HepG2 (cell line): ENCODE data around the gene NIPSNAP3A. TPM values are rescaled to one million over a fixed set of nuclear protein-coding genes. Genes with fewer than 3 reads are reported as not detected.

ENCODE experiments used
- ELF1 ChIP-seq: sonication (generic); formaldehyde crosslinking; IDR thresholded peaks from 2 replicates; pipeline ENCODE4 v1.4.0; 2020; ENCODE audit warnings: missing genetic modification reagents
- ELF4 ChIP-seq: sonication (generic); formaldehyde crosslinking; IDR thresholded peaks from 2 replicates; pipeline ENCODE4 v1.5.0; 2020; ENCODE audit warnings: missing genetic modification reagents, mild to moderate bottlenecking, moderate library complexity, borderline replicate concordance
- HMGXB4 ChIP-seq, 2 experiments: sonication (generic) in 1 of 2; formaldehyde crosslinking in 1 of 2; IDR thresholded peaks; 2 replicates each; pipeline versions ENCODE4 v1.4.0 to v1.6.1; 2018 to 2020; ENCODE audit warnings: missing genetic modification reagents in 2 of 2, borderline replicate concordance in 1 of 2, low read depth in 1 of 2, mild to moderate bottlenecking in 1 of 2, missing biosample characterization in 1 of 2
- KDM2A ChIP-seq: sonication (generic); formaldehyde crosslinking; IDR thresholded peaks from 2 replicates; pipeline ENCODE4 v1.4.0; 2020; ENCODE audit warnings: low read depth, missing genetic modification reagents, borderline replicate concordance
- NPAS2 ChIP-seq: sonication (generic); formaldehyde crosslinking; IDR thresholded peaks from 2 replicates; pipeline ENCODE4 v1.8.0; 2022; ENCODE audit warnings: mild to moderate bottlenecking, missing genetic modification reagents, borderline replicate concordance
- SETDB1 ChIP-seq: sonication (generic); formaldehyde crosslinking; IDR thresholded peaks from 2 replicates; pipeline ENCODE4 v1.5.1; 2020; ENCODE audit warnings: missing genetic modification reagents, mild to moderate bottlenecking, borderline replicate concordance
- SMAD9 ChIP-seq: sonication (generic); formaldehyde crosslinking; IDR thresholded peaks from 2 replicates; pipeline ENCODE4 v1.5.1; 2020; ENCODE audit warnings: mild to moderate bottlenecking, missing genetic modification reagents
- SMC3 ChIP-seq: IDR thresholded peaks from 2 replicates; pipeline ENCODE4 v1.6.1; 2011; ENCODE audit warnings: low read length, improper control_type of control experiment
- SP140L ChIP-seq: sonication (generic); formaldehyde crosslinking; IDR thresholded peaks from 2 replicates; pipeline ENCODE4 v1.4.0; 2020; ENCODE audit warnings: missing genetic modification reagents, borderline replicate concordance
- THAP11 ChIP-seq: IDR thresholded peaks from 2 replicates; pipeline ENCODE4 v1.6.1; 2016; ENCODE audit warnings: missing biosample characterization, missing genetic modification reagents
- ZNF280D ChIP-seq: sonication (generic); formaldehyde crosslinking; IDR thresholded peaks from 2 replicates; pipeline ENCODE4 v1.5.1; 2020; ENCODE audit warnings: mild to moderate bottlenecking, missing genetic modification reagents
- ZNF552 ChIP-seq: sonication (generic); formaldehyde crosslinking; IDR thresholded peaks from 2 replicates; pipeline ENCODE4 v1.9.0; 2022; ENCODE audit warnings: missing genetic modification reagents, mild to moderate bottlenecking, borderline replicate concordance
- ZNF607 ChIP-seq: sonication (generic); formaldehyde crosslinking; IDR thresholded peaks from 2 replicates; pipeline ENCODE4 v1.5.1; 2020; ENCODE audit warnings: missing genetic modification reagents, mild to moderate bottlenecking, borderline replicate concordance
- ZNF674 ChIP-seq: sonication (generic); formaldehyde crosslinking; IDR thresholded peaks from 2 replicates; pipeline ENCODE4 v1.5.0; 2020; ENCODE audit warnings: low read depth, mild to moderate bottlenecking, missing genetic modification reagents
- polyA plus RNA-seq, 8 experiments: library from polyadenylated mRNA; depleted of rRNA in 3 of 8; stranded (reverse) in 7 of 8; unstranded in 1 of 8; fragments of >200 nt; fragmentation: Illumina TruSeq in 4 of 8; extraction: Trizol in 4 of 8; gene quantifications; 2 replicates each; pipeline versions ENCODE4 v1.2.1 to v1.2.3, GENCODE V29; 2011 to 2016; ENCODE audit warnings: low read depth in 4 of 8, missing spikeins in 1 of 8, mixed read lengths in 1 of 8; ENCODE audit not compliant: insufficient read depth in 1 of 8
- total RNA-seq, 5 experiments: library from RNA; depleted of rRNA; stranded (reverse); fragments of >200 nt; fragmentation: Illumina TruSeq; extraction: Trizol; gene quantifications; 2 replicates each; pipeline ENCODE4 v1.2.3, GENCODE V29; 2016; ENCODE audit warnings: low read depth in 1 of 5
- TF ChIP-seq, protein P1 (sequence below): IDR thresholded peaks from 2 replicates; pipeline ENCODE4 v1.6.1; 2016; ENCODE audit warnings: mild to moderate bottlenecking, missing biosample characterization, missing genetic modification reagents
- TF ChIP-seq, protein P2 (sequence below), 2 experiments: sonication (generic) in 1 of 2; formaldehyde crosslinking in 1 of 2; IDR thresholded peaks; 2 replicates each; pipeline versions ENCODE4 v1.4.0 to v1.6.1; 2016 to 2020; ENCODE audit warnings: borderline replicate concordance in 1 of 2, low read depth in 1 of 2, mild to moderate bottlenecking in 1 of 2, missing genetic modification reagents in 1 of 2

NIPSNAP3A gene
- total and polyA plus RNA-seq, 2 of the 13 experiments (the other 11 are each of a cell fraction or from before 2014, with no cell fraction given): 13.7 to 14.6 TPM

DNA sequence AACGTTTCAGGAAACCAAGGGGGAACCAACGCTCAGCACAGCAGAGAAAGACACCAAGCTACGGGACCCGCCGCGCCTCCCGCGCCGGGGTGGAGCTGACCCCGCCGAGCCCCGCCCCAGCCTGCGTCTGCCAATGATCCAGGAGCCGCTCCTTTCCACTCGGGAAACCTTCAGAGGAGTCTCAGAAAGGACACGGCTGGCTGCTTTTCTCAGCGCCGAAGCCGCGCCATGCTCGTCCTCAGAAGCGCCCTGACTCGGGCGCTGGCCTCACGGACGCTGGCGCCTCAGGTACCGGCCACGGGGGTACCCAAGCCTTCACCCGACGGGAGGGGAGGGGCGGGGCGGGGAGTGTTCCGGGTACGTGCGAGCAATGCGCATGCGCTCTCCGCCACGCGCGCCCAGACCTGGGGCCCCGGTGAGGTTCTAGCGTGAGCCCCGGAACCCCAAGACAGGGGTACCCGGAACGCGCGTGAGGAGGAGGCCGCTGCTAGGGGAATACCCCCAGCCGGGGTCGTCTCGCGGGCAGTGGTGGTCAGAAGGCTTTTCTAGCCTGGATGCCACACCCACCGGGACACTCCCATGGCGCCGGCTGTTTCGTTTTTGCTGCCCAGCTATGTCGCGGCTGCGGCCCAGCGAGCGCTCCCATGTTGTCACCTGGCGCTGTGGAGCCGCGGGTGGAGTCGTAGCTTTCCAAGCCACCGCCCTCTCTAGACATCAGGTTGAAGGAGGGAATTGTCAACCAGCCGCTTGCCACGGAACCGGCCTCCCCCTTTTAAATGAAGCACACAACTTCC is at the start of gene NIPSNAP3A (continued):
- TF ChIP-seq, protein P1, sequence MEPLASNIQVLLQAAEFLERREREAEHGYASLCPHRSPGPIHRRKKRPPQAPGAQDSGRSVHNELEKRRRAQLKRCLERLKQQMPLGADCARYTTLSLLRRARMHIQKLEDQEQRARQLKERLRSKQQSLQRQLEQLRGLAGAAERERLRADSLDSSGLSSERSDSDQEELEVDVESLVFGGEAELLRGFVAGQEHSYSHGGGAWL: peak; percentile 58; the same call in 1 of the 2 replicates
- TF ChIP-seq ZNF674 (CRISPR knock-in tag) (no peak), ELF4 (CRISPR knock-in tag) (0 out of 2 replicates have a peak, but pooled peaks have one; percentile 46), ZNF552 (no peak), THAP11 (CRISPR knock-in tag) (no peak), ZNF607 (CRISPR knock-in tag) (peak; percentile 53; the same call in 1 of the 2 replicates), KDM2A (peak; percentile 66; the same call in 1 of the 2 replicates), SMAD9 (CRISPR knock-in tag) (no peak), ELF1 (CRISPR knock-in tag) (peak; percentile 80), HMGXB4 (CRISPR knock-in tag; IDR thresholded peaks at IDR 0.05; ENCODE audit: borderline replicate concordance in 1 of 2, low read depth in 1 of 2) (peak; percentile 25 to 78; a peak in 2 of 4 replicates), SP140L (CRISPR knock-in tag) (0 out of 2 replicates have a peak, but pooled peaks have one; percentile 27), NPAS2 (CRISPR knock-in tag) (no peak), SMC3 (no peak), ZNF280D (CRISPR knock-in tag) (peak; percentile 56; the same call in 1 of the 2 replicates), SETDB1 (CRISPR knock-in tag) (no peak)
- TF ChIP-seq, protein P2, sequence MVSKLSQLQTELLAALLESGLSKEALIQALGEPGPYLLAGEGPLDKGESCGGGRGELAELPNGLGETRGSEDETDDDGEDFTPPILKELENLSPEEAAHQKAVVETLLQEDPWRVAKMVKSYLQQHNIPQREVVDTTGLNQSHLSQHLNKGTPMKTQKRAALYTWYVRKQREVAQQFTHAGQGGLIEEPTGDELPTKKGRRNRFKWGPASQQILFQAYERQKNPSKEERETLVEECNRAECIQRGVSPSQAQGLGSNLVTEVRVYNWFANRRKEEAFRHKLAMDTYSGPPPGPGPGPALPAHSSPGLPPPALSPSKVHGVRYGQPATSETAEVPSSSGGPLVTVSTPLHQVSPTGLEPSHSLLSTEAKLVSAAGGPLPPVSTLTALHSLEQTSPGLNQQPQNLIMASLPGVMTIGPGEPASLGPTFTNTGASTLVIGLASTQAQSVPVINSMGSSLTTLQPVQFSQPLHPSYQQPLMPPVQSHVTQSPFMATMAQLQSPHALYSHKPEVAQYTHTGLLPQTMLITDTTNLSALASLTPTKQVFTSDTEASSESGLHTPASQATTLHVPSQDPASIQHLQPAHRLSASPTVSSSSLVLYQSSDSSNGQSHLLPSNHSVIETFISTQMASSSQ (IDR thresholded peaks at IDR 0.05; ENCODE audit: low read depth): no peak
- TF ChIP-seq, protein P2 (CRISPR knock-in tag; IDR thresholded peaks at IDR 0.05; ENCODE audit: borderline replicate concordance): no peak; the same call in 1 of the 2 replicates
